IMR-90 (cell line): ENCODE measurements around the gene UNC13C. TPM values are rescaled to one million over a fixed set of nuclear protein-coding genes. Genes with fewer than 3 reads are reported as not detected.

Source experiments
- ATAC-seq: fragments of 200-7000 bp; cut with Tn5 transposase; 2 replicates; pipeline ENCODE4 v1.9.1; 2020; ENCODE audit warnings: low read depth, mild to moderate bottlenecking, moderate library complexity
- BruUV-seq: library from RNA; stranded (reverse); fragments of 400-500 nt; replicated peaks from 2 replicates; lab custom pipeline; 2021; lab: Mats Ljungman, UMichigan
- CTCF ChIA-PET: fragments of 300-600 bp; formaldehyde crosslinking; extraction: SDS; loops from one replicate; lab custom pipeline; 2021; ENCODE audit warnings: antibody characterized with exemption; lab: Yijun Ruan, JAX
- POLR2A ChIA-PET: fragments of 300-600 bp; sonication (Branson Sonifier 250); formaldehyde crosslinking; loops from one replicate; lab custom pipeline; 2022; ENCODE audit warnings: antibody characterized with exemption; ENCODE audit not compliant: unreplicated experiment; lab: Charles Lee
- DNase-seq: peaks from one replicate; pipeline ENCODE4 v3.0.0; 2013
- H2AFZ ChIP-seq: replicated peaks from 2 replicates; pipeline ENCODE3; 2013; ENCODE audit warnings: low read length, mild to moderate bottlenecking; ENCODE audit not compliant: poor library complexity
- H2AK5ac ChIP-seq: 2 replicates; pipeline ENCODE4 v1.6.1; 2013; ENCODE audit warnings: low read depth, low read length, inconsistent platforms
- H2AK9ac ChIP-seq: replicated peaks from 2 replicates; pipeline ENCODE3; 2013; ENCODE audit warnings: mild to moderate bottlenecking, low read depth, low read length, moderate library complexity; ENCODE audit not compliant: poor library complexity
- H2BK120ac ChIP-seq: 2 replicates; pipeline ENCODE4 v1.6.1; 2013; ENCODE audit warnings: low read depth, low read length, inconsistent platforms
- H2BK15ac ChIP-seq: 3 replicates; pipeline ENCODE4 v1.6.1; 2013; ENCODE audit warnings: low read depth, low read length, inconsistent platforms
- H2BK20ac ChIP-seq: 2 replicates; pipeline ENCODE4 v1.6.1; 2013; ENCODE audit warnings: low read depth, mild to moderate bottlenecking, inconsistent platforms, low read length, moderate library complexity
- H2BK5ac ChIP-seq: 2 replicates; pipeline ENCODE4 v1.6.1; 2013; ENCODE audit warnings: mild to moderate bottlenecking, low read depth, low read length, inconsistent platforms; ENCODE audit not compliant: poor library complexity, severe bottlenecking
- H3K14ac ChIP-seq: replicated peaks from 2 replicates; pipeline ENCODE4 v1.6.1; 2013; ENCODE audit warnings: low read depth, low read length, inconsistent platforms
- H3K18ac ChIP-seq: 2 replicates; pipeline ENCODE4 v1.6.1; 2013; ENCODE audit warnings: low read depth, low read length, control low read depth
- H3K23ac ChIP-seq: 2 replicates; pipeline ENCODE4 v1.6.1; 2013; ENCODE audit warnings: low read depth, low read length, inconsistent platforms
- H3K27ac ChIP-seq: 2 replicates; pipeline ENCODE4 v1.5.1; 2013; ENCODE audit warnings: mild to moderate bottlenecking, control low read depth, low read length; ENCODE audit not compliant: insufficient read depth
- H3K27me3 ChIP-seq: 2 replicates; pipeline ENCODE4 v1.6.1; 2013; ENCODE audit warnings: low read length; ENCODE audit not compliant: control insufficient read depth, insufficient read depth
- H3K36me3 ChIP-seq: 2 replicates; pipeline ENCODE4 v1.6.1; 2013; ENCODE audit warnings: low read length, mixed read lengths; ENCODE audit not compliant: control insufficient read depth, insufficient read depth
- H3K4ac ChIP-seq: 2 replicates; pipeline ENCODE4 v1.6.1; 2013; ENCODE audit warnings: low read depth, low read length, inconsistent platforms
- H3K4me1 ChIP-seq: 2 replicates; pipeline ENCODE4 v1.6.1; 2013; ENCODE audit warnings: low read length, mixed read lengths; ENCODE audit not compliant: control insufficient read depth, insufficient read depth
- H3K4me2 ChIP-seq: 2 replicates; pipeline ENCODE4 v1.6.1; 2013; ENCODE audit warnings: low read depth, mild to moderate bottlenecking, control low read depth, low read length, moderate library complexity
- H3K4me3 ChIP-seq: 2 replicates; pipeline ENCODE4 v1.5.1; 2013; ENCODE audit warnings: low read depth, mild to moderate bottlenecking, control low read depth, low read length, moderate library complexity; ENCODE audit not compliant: insufficient read depth
- H3K56ac ChIP-seq: 2 replicates; pipeline ENCODE4 v1.6.1; 2013; ENCODE audit warnings: low read length, inconsistent platforms; ENCODE audit not compliant: insufficient read depth; ENCODE audit errors: extremely low read depth
- H3K79me1 ChIP-seq, 2 experiments: 2 replicates each; pipeline ENCODE4 v1.6.1; 2013; ENCODE audit warnings: low read length in 2 of 2, inconsistent platforms in 1 of 2, low read depth in 1 of 2
- H3K9ac ChIP-seq: 2 replicates; pipeline ENCODE4 v1.6.1; 2013; ENCODE audit warnings: low read depth, low read length, control low read depth
- H3K9me1 ChIP-seq: 2 replicates; pipeline ENCODE4 v1.6.1; 2013; ENCODE audit warnings: low read length, inconsistent platforms; ENCODE audit not compliant: insufficient read depth
- H3K9me3 ChIP-seq: 2 replicates; pipeline ENCODE4 v1.6.1; 2013; ENCODE audit warnings: low read length; ENCODE audit not compliant: control insufficient read depth, insufficient read depth
- H4K20me1 ChIP-seq: 2 replicates; pipeline ENCODE4 v1.6.1; 2013; ENCODE audit warnings: low read length, inconsistent platforms; ENCODE audit not compliant: insufficient read depth
- H4K5ac ChIP-seq: 2 replicates; pipeline ENCODE4 v1.6.1; 2013; ENCODE audit warnings: mild to moderate bottlenecking, low read depth, low read length, control low read depth
- H4K8ac ChIP-seq, 2 experiments: 2 replicates each; pipeline ENCODE4 v1.6.1; 2013; ENCODE audit warnings: low read depth in 2 of 2, low read length in 2 of 2, control low read depth in 1 of 2, inconsistent platforms in 1 of 2
- H4K91ac ChIP-seq: 2 replicates; pipeline ENCODE4 v1.6.1; 2013; ENCODE audit warnings: low read depth, low read length, inconsistent platforms; ENCODE audit not compliant: insufficient read depth
- BHLHE40 ChIP-seq: fragments of 150-350 bp; IDR thresholded peaks from 2 replicates; pipeline ENCODE4 v1.6.1; 2016; ENCODE audit warnings: mild to moderate bottlenecking, low read depth, low read length
- CEBPB ChIP-seq: IDR thresholded peaks from 2 replicates; pipeline ENCODE4 v1.6.1; 2012; ENCODE audit warnings: low read depth, low read length, improper control_type of control experiment
- CHD1 ChIP-seq: IDR thresholded peaks from 2 replicates; pipeline ENCODE4 v1.6.1; 2012; ENCODE audit warnings: low read depth, low read length, improper control_type of control experiment
- CTCF ChIP-seq: conservative IDR thresholded peaks from 2 replicates; pipeline ENCODE4 v1.5.1; 2012; ENCODE audit warnings: mild to moderate bottlenecking, low read depth, low read length, improper control_type of control experiment
- ELK1 ChIP-seq: fragments of 150-350 bp; IDR thresholded peaks from 2 replicates; pipeline ENCODE4 v1.6.1; 2016; ENCODE audit warnings: low read depth, mild to moderate bottlenecking, low read length, moderate library complexity, borderline replicate concordance
- FOS ChIP-seq: fragments of 150-350 bp; IDR thresholded peaks from 2 replicates; pipeline ENCODE4 v1.6.1; 2016; ENCODE audit warnings: low read depth, low read length
- MAFK ChIP-seq: IDR thresholded peaks from 2 replicates; pipeline ENCODE4 v1.6.1; 2012; ENCODE audit warnings: low read depth, low read length, improper control_type of control experiment
- MAZ ChIP-seq: IDR thresholded peaks from 2 replicates; pipeline ENCODE4 v1.6.1; 2012; ENCODE audit warnings: low read depth, mild to moderate bottlenecking, low read length, improper control_type of control experiment, moderate library complexity, borderline replicate concordance
- MXI1 ChIP-seq: IDR thresholded peaks from 2 replicates; pipeline ENCODE4 v1.6.1; 2012; ENCODE audit warnings: low read depth, mild to moderate bottlenecking, low read length, moderate library complexity, borderline replicate concordance
- NFE2L2 ChIP-seq: fragments of 150-350 bp; IDR thresholded peaks from 2 replicates; pipeline ENCODE4 v1.6.1; 2016; ENCODE audit warnings: low read depth, mild to moderate bottlenecking, low read length
- POLR2A ChIP-seq: IDR thresholded peaks from 2 replicates; pipeline ENCODE4 v1.6.1; 2012; ENCODE audit warnings: mild to moderate bottlenecking, low read depth, low read length
- RAD21 ChIP-seq: IDR thresholded peaks from 2 replicates; pipeline ENCODE4 v1.6.1; 2012; ENCODE audit warnings: low read length, improper control_type of control experiment
- RCOR1 ChIP-seq: IDR thresholded peaks from 2 replicates; pipeline ENCODE4 v1.6.1; 2012; ENCODE audit warnings: mild to moderate bottlenecking, low read length, improper control_type of control experiment; ENCODE audit not compliant: insufficient replicate concordance
- RFX5 ChIP-seq: IDR thresholded peaks from 2 replicates; pipeline ENCODE4 v1.8.0; 2012; ENCODE audit warnings: low read depth, mild to moderate bottlenecking, low read length, moderate library complexity
- SMC3 ChIP-seq: fragments of 150-350 bp; IDR thresholded peaks from 2 replicates; pipeline ENCODE4 v1.6.1; 2016; ENCODE audit warnings: low read depth, mild to moderate bottlenecking, antibody characterized with exemption, low read length, moderate library complexity
- USF2 ChIP-seq: fragments of 150-350 bp; IDR thresholded peaks from 2 replicates; pipeline ENCODE4 v1.6.1; 2017; ENCODE audit warnings: mild to moderate bottlenecking, antibody characterized with exemption, low read length, low read depth
- WGBS, 2 experiments: methylation state at CpG; one replicate each; pipeline versions ENCODE4 v1.1.5 to v1.1.7; 2013; ENCODE audit warnings: missing lambda C conversion rate in 2 of 2; ENCODE audit not compliant: insufficient read length in 1 of 2; ENCODE audit errors: extremely low coverage in 2 of 2; 5-methylcytosine and 5-hydroxymethylcytosine counted together
- dilution Hi-C: fragments of 300-500 bp; cut with HindIII; formaldehyde crosslinking; loops from one replicate; pipeline ENCODE4 v1.14.3; 2018; ENCODE audit warnings: low sequenced_read_pairs; ENCODE audit not compliant: unreplicated experiment
- in situ Hi-C: fragments of 300-500 bp; cut with MboI; formaldehyde crosslinking; loops from 3 replicates; pipeline ENCODE4 v1.14.3; 2019; ENCODE audit warnings: low sequenced_read_pairs, inconsistent platforms, mixed read lengths
- intact Hi-C: fragments of 100-400 bp; cut with micrococcal nuclease; formaldehyde crosslinking; loops from 2 replicates; pipeline ENCODE4 v1.10.0; 2022
- polyA plus RNA-seq, 3 experiments: library from polyadenylated mRNA; depleted of rRNA; stranded (reverse); fragments of >200 nt; gene quantifications; 2 replicates each; pipeline ENCODE4 v1.2.3, GENCODE V29; 2012; ENCODE audit warnings: low replicate concordance in 1 of 3
- total RNA-seq: library from RNA; depleted of rRNA; stranded (reverse); fragments of >200 nt; gene quantifications from 2 replicates; pipeline ENCODE4 v1.2.3, GENCODE V29; 2012

The UNC13C gene
- total and polyA plus RNA-seq, 2 of the 4 experiments (the other 2 are of a cell fraction): not detected

GRCh38 chr15:53984221-53984620 lies 6.0 kb downstream of the UNC13C start:
- H4K20me1 ChIP-seq: no peaks in the 10 kb centered on the region
- H3K9me3 ChIP-seq: no peaks in the 10 kb centered on the region
- no peak overlapping the region for H3K18ac ChIP-seq
- H3K27me3 ChIP-seq: no peaks in the 10 kb centered on the region
- H4K5ac ChIP-seq: no peak overlapping the region
- BruUV-seq: no TSS peak
- no peak overlapping the region for H2BK5ac ChIP-seq
- no peak overlapping the region for H2AK5ac ChIP-seq
- no peak for ATAC-seq
- H4K91ac ChIP-seq: no peak overlapping the region
- H3K36me3 ChIP-seq: no peaks in the 10 kb centered on the region
- no peak overlapping the region for H3K27ac ChIP-seq
- H3K56ac ChIP-seq: no peak overlapping the region
- in situ Hi-C loops: no loop called here
- no peak overlapping the region for H3K14ac ChIP-seq
- no peak overlapping the region for H3K9ac ChIP-seq
- DNase-seq: no peak
- no peak overlapping the region for H2BK120ac ChIP-seq
- H3K23ac ChIP-seq: no peak overlapping the region
- H2BK15ac ChIP-seq: no peak overlapping the region
- intact Hi-C loops: no loop called here
- ChIA-PET CTCF (no interaction called here), POLR2A (no interaction called here)
- no CpG with 5 or more reads among the region's 1 CpG for WGBS, 2 experiments
- no peak overlapping the region for H3K4me2 ChIP-seq
- no peak overlapping the region for H3K4me3 ChIP-seq
- no peak overlapping the region for H2AK9ac ChIP-seq
- no peaks in the 10 kb centered on the region for H3K79me1 ChIP-seq
- H3K4me1 ChIP-seq: no peaks in the 10 kb centered on the region
- H2AFZ ChIP-seq: no peak overlapping the region
- H3K9me1 ChIP-seq: no peaks in the 10 kb centered on the region
- dilution Hi-C loops: no loop called here
- no peak overlapping the region for H3K4ac ChIP-seq
- TF ChIP-seq MAFK (no peak), RFX5 (no peak), MXI1 (no peak), BHLHE40 (no peak), CHD1 (no peak), SMC3 (no peak), USF2 (no peak), CTCF (no peak), RCOR1 (no peak), MAZ (no peak), CEBPB (no peak), NFE2L2 (no peak), FOS (no peak), ELK1 (no peak), POLR2A (no peak), RAD21 (no peak)
- no peak overlapping the region for H4K8ac ChIP-seq
- H2BK20ac ChIP-seq: no peak overlapping the region
